SW 1271 (cell line): ENCODE results near the gene NEUROG3.
"Not testable (repeated sequence)": the region's sequence is repeated elsewhere in the genome, so short reads cannot be mapped to it uniquely, and the experiment has no call there.

Experiments used
- DNase-seq, 2 experiments: peaks; one replicate each; lab custom pipeline; 2025; lab: John Stamatoyannopoulos, UW

NEUROG3 gene

GRCh38 chr10:69571618-69572158, 1.5 kb downstream of the NEUROG3 start:
- DNase-seq = no peak

- no peak for DNase-seq
Observed at GRCh38 chr10:69570050-69570816, 3.0 kb downstream of the NEUROG3 start.

- no peak for DNase-seq
Observed at GRCh38 chr10:69569396-69569934, 3.8 kb downstream of the NEUROG3 start.

GRCh38 chr10:69568472-69569395, 4.5 kb downstream of the NEUROG3 start:
- DNase-seq = no peak

- no peak for DNase-seq
Observed at GRCh38 chr10:69567920-69568319, 5.3 kb downstream of the NEUROG3 start.

GRCh38 chr10:69562731-69563254, 10.4 kb downstream of the NEUROG3 start:
- DNase-seq = no peak

GRCh38 chr10:69559525-69559924, 13.7 kb downstream of the NEUROG3 start:
- no peak for DNase-seq

- DNase-seq = no peak
Observed at GRCh38 chr10:69558559-69558958, 14.7 kb downstream of the NEUROG3 start.

- no peak for DNase-seq
Observed at GRCh38 chr10:69554611-69555010, 18.6 kb downstream of the NEUROG3 start.

GRCh38 chr10:69553328-69553727, 19.9 kb downstream of the NEUROG3 start:
- DNase-seq = no peak

- no peak for DNase-seq
Observed at GRCh38 chr10:69552268-69552667, 21.0 kb downstream of the NEUROG3 start.

GRCh38 chr10:69549959-69550358, 23.3 kb downstream of the NEUROG3 start:
- peak in 1 of 2 experiments; percentile 8 for DNase-seq

- DNase-seq = no peak
Observed at GRCh38 chr10:69541463-69541862, 31.8 kb downstream of the NEUROG3 start.

- DNase-seq = no peak
Observed at GRCh38 chr10:69538461-69538860, 34.8 kb downstream of the NEUROG3 start.

- DNase-seq = no peak
Observed at GRCh38 chr10:69537449-69537848, 35.8 kb downstream of the NEUROG3 start.

- DNase-seq = not testable (repeated sequence)
Observed at GRCh38 chr10:69536521-69536920, 36.7 kb downstream of the NEUROG3 start.

- no peak for DNase-seq
Observed at GRCh38 chr10:69533658-69534057, 39.6 kb downstream of the NEUROG3 start.

- DNase-seq = no peak
Observed at GRCh38 chr10:69527961-69528360, 45.3 kb downstream of the NEUROG3 start.
